ENCODE data around the gene EDARADD.
A peak's percentile ranks its signal among the peaks of the same experiment; 100 is the strongest.

Gene EDARADD

GRCh38 chr1:236526079-236526478 is 132.0 kb downstream of the EDARADD start:
- DNase-seq, result no peak
- Mint-ChIP-seq H3K4me1 (peaks cover 32% of the 10 kb centered on the region), H3K4me3 (no peak overlapping the region), H3K9me3 (no peaks in the 10 kb centered on the region), H3K27me3 (ENCODE audit: low read depth, poor library complexity) (no peaks in the 10 kb centered on the region), H3K27ac (peak overlapping the region; percentile 8), H3K36me3 (ENCODE audit: low read depth) (peaks cover 15% of the 10 kb centered on the region)
- no peak for TF ChIP-seq CTCF (IDR thresholded peaks at IDR 0.05)

- H3K27me3 Mint-ChIP-seq (ENCODE audit: low read depth, poor library complexity), result peaks cover 3% of the 10 kb centered on the region
- no peaks in the 10 kb centered on the region for H3K9me3 Mint-ChIP-seq
- H3K27ac Mint-ChIP-seq, result peak overlapping the region; percentile 49
- peaks cover 30% of the 10 kb centered on the region for H3K36me3 Mint-ChIP-seq (ENCODE audit: low read depth)
- no peak overlapping the region for H3K4me3 Mint-ChIP-seq
- no peak for TF ChIP-seq CTCF (IDR thresholded peaks at IDR 0.05)
- H3K4me1 Mint-ChIP-seq, result peaks cover 32% of the 10 kb centered on the region
- DNase-seq, result no peak
Measured at GRCh38 chr1:236530286-236530685, 136.2 kb downstream of the EDARADD start.

- no peaks in the 10 kb centered on the region for H3K9me3 Mint-ChIP-seq
- no peak overlapping the region for H3K27ac Mint-ChIP-seq
- no peak overlapping the region for H3K4me3 Mint-ChIP-seq
- H3K27me3 Mint-ChIP-seq (ENCODE audit: low read depth, poor library complexity), result peaks cover 3% of the 10 kb centered on the region
- no peak for TF ChIP-seq CTCF (IDR thresholded peaks at IDR 0.05)
- H3K36me3 Mint-ChIP-seq (ENCODE audit: low read depth), result peaks cover 30% of the 10 kb centered on the region
- H3K4me1 Mint-ChIP-seq, result peaks cover 35% of the 10 kb centered on the region
- no peak for DNase-seq
Measured at GRCh38 chr1:236530959-236531358, 136.9 kb downstream of the EDARADD start.

- Mint-ChIP-seq H3K27me3 (ENCODE audit: low read depth, poor library complexity) (peaks cover 3% of the 10 kb centered on the region), H3K27ac (no peak overlapping the region), H3K9me3 (no peaks in the 10 kb centered on the region), H3K36me3 (ENCODE audit: low read depth) (peaks cover 28% of the 10 kb centered on the region), H3K4me1 (peaks cover 20% of the 10 kb centered on the region), H3K4me3 (no peak overlapping the region)
- no peak for TF ChIP-seq CTCF (IDR thresholded peaks at IDR 0.05)
- no peak for DNase-seq
Measured at GRCh38 chr1:236532850-236533249, 138.8 kb downstream of the EDARADD start.

- Mint-ChIP-seq H3K4me1 (peaks cover 20% of the 10 kb centered on the region), H3K27me3 (ENCODE audit: low read depth, poor library complexity) (peaks cover 3% of the 10 kb centered on the region), H3K4me3 (no peak overlapping the region), H3K36me3 (ENCODE audit: low read depth) (peaks cover 28% of the 10 kb centered on the region), H3K9me3 (no peaks in the 10 kb centered on the region), H3K27ac (peak overlapping the region; percentile 34)
- no peak for DNase-seq
- no peak for TF ChIP-seq CTCF (IDR thresholded peaks at IDR 0.05)
Measured at GRCh38 chr1:236534151-236534651, 140.1 kb downstream of the EDARADD start.
